Measurements from ENCODE around the gene CELF1.

Gene CELF1

DNA sequence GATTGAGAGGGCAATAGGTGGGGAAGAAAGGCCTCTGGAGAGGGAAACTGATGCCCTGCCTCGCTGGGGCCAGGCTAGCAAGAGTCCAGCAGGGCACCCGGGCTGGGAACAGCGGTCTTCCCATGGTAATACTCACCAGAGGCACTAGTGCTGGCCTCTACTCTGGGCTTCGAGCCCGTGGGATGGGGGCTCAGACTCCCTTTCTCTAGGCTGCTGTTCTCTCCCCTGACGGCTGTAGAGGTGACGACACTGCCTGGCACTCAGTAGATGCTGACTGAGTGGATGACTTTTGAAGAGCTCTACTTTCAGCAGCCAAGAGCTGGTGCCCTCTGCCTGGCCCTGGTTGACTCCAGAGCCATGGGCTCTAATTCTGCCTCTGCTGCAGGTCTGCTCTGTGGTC lies 42.1 kb upstream of the CELF1 start:
- no peak overlapping the region for H2AFZ ChIP-seq (ENCODE audit: low read length)
- no peak overlapping the region for H3K4me2 ChIP-seq (ENCODE audit: low read length)
- H3K79me2 ChIP-seq (ENCODE audit: insufficient read depth, low read length) = no peaks in the 10 kb centered on the region
- H3K27me3 ChIP-seq (ENCODE audit: insufficient read depth, low read length) = peaks cover 4% of the 10 kb centered on the region; the same call in 1 of the 2 replicates
- H3K9me3 ChIP-seq (ENCODE audit: low read length) = no peaks in the 10 kb centered on the region
- H3K36me3 ChIP-seq (ENCODE audit: insufficient read depth, low read length) = no peaks in the 10 kb centered on the region
- TF ChIP-seq EZH2 (IDR thresholded peaks at IDR 0.05; ENCODE audit: borderline replicate concordance, low read length) = no peak
- TF ChIP-seq, protein P1, sequence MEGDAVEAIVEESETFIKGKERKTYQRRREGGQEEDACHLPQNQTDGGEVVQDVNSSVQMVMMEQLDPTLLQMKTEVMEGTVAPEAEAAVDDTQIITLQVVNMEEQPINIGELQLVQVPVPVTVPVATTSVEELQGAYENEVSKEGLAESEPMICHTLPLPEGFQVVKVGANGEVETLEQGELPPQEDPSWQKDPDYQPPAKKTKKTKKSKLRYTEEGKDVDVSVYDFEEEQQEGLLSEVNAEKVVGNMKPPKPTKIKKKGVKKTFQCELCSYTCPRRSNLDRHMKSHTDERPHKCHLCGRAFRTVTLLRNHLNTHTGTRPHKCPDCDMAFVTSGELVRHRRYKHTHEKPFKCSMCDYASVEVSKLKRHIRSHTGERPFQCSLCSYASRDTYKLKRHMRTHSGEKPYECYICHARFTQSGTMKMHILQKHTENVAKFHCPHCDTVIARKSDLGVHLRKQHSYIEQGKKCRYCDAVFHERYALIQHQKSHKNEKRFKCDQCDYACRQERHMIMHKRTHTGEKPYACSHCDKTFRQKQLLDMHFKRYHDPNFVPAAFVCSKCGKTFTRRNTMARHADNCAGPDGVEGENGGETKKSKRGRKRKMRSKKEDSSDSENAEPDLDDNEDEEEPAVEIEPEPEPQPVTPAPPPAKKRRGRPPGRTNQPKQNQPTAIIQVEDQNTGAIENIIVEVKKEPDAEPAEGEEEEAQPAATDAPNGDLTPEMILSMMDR (IDR thresholded peaks at IDR 0.05; ENCODE audit: low read length) = no peak
- H4K20me1 ChIP-seq (ENCODE audit: insufficient read depth, low read length) = no peaks in the 10 kb centered on the region
- no peaks in the 10 kb centered on the region for H3K9me2 ChIP-seq (ENCODE audit: low read depth, low read length)
- no peak overlapping the region for H3K9ac ChIP-seq (ENCODE audit: low read length)
- no peak overlapping the region for H3K27ac ChIP-seq (ENCODE audit: low read depth, low read length, poor library complexity, severe bottlenecking)
- no peaks in the 10 kb centered on the region for H3K4me1 ChIP-seq (ENCODE audit: insufficient read depth, low read length, severe bottlenecking)
- no peaks in the 10 kb centered on the region for H3F3A ChIP-seq (ENCODE audit: insufficient read depth, low read length)
- H3K4me3 ChIP-seq (ENCODE audit: low read depth, low read length, poor library complexity, severe bottlenecking) = no peak overlapping the region

DNA sequence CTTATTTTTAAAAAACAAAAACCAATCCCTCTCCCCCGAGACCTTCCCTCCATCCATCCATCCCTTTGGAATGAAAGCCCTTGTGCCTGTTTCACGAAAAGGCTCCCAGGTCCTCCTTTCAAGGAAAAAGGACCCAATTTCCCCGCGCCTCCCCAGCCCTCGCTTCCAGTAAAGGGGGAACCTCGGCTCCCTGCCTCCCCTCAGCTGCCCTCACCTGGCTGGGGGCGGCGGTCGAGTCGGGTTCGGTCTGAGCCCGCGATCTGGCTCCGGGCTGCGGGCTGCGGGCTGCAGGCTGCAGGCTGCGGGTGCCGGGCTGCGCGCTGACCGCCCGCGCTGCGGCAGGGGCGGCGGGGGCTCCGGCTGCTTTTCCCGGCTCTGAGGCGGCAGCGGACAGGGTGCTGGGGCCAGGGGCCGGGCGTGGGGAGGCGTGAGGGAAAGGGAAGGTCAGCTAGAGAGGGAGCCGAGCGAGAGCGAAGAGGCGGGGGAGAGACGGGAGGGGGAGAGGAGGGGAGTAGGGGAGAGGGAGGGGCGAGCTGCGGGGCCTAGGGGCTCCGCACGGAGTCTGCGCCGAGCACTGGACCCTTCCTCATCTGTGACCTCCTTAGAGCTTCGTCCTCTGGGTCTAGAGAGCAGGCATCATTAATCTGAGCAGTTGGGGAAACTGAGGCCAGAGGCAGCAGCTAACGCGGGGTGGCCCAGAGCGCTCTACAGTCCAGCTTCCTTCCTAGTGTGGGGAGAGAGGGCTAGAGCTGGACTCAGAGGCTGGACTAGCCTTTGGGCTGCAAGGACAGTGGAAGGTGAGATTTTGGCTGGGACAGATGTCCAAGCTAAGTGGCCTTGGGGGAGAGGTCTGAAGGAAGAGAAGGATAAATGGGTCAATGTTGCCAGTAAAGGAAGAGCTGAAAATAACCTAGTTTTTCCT lies 41.3 kb upstream of the CELF1 start, which contains the start of gene C1QTNF4:
Gene C1QTNF4, minus strand, starts transcription at position 478 of the 922 bp plus-strand sequence. CDS start 3,601 bp downstream, outside the sequence.
- H4K20me1 ChIP-seq (ENCODE audit: insufficient read depth, low read length) = no peaks in the 10 kb centered on the region
- no peaks in the 10 kb centered on the region for H3K9me3 ChIP-seq (ENCODE audit: low read length)
- H3K9ac ChIP-seq (ENCODE audit: low read length) = no peak within 1 kb of the TSS
- no peak within 1 kb of the TSS for H2AFZ ChIP-seq (ENCODE audit: low read length)
- H3K4me3 ChIP-seq (ENCODE audit: low read depth, low read length, poor library complexity, severe bottlenecking) = no peak within 1 kb of the TSS
- H3K27me3 ChIP-seq (ENCODE audit: insufficient read depth, low read length) = peaks cover 4% of the 10 kb centered on the region; the same call in 1 of the 2 replicates
- H3K79me2 ChIP-seq (ENCODE audit: insufficient read depth, low read length) = no peaks in the 10 kb centered on the region
- H3K4me2 ChIP-seq (ENCODE audit: low read length) = no peak within 1 kb of the TSS
- TF ChIP-seq, protein P1 (IDR thresholded peaks at IDR 0.05; ENCODE audit: low read length) = no peak
- no peak for TF ChIP-seq EZH2 (IDR thresholded peaks at IDR 0.05; ENCODE audit: borderline replicate concordance, low read length)
- no peaks in the 10 kb centered on the region for H3K4me1 ChIP-seq (ENCODE audit: insufficient read depth, low read length, severe bottlenecking)
- H3K36me3 ChIP-seq (ENCODE audit: insufficient read depth, low read length) = no peaks in the 10 kb centered on the region
- H3F3A ChIP-seq (ENCODE audit: insufficient read depth, low read length) = no peaks in the 10 kb centered on the region
- H3K9me2 ChIP-seq (ENCODE audit: low read depth, low read length) = no peaks in the 10 kb centered on the region
- no peak within 1 kb of the TSS for H3K27ac ChIP-seq (ENCODE audit: low read depth, low read length, poor library complexity, severe bottlenecking)

DNA sequence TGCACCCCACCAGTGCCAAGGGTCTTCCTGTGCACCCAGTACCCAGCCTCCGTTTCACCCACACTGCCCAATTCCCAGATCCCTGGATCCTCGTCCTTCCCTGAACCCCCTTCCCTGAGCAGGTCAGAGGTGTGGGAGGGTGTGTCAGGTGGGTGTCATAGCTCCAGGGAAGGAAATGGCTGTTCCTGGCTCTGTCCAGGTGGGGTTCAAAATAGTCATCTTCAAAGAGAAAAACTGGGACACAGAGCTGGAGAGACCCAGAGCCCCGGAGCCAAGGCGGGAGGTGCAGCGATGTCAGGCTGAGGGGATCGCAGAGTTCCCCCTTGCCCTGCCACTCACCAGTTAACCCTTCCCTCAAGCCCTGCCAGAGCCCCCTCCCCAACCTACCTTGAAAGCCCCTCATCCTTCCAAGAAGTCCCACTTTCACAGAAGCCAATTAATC lies 40.6 kb upstream of the CELF1 start:
- TF ChIP-seq, protein P1 (IDR thresholded peaks at IDR 0.05; ENCODE audit: low read length) = no peak
- no peak for TF ChIP-seq EZH2 (IDR thresholded peaks at IDR 0.05; ENCODE audit: borderline replicate concordance, low read length)
- Histone ChIP-seq H3K79me2 (ENCODE audit: insufficient read depth, low read length) (no peaks in the 10 kb centered on the region), H3K27ac (ENCODE audit: low read depth, low read length, poor library complexity, severe bottlenecking) (no peak overlapping the region), H3K9ac (ENCODE audit: low read length) (no peak overlapping the region), H3K9me3 (ENCODE audit: low read length) (no peaks in the 10 kb centered on the region), H3K4me3 (ENCODE audit: low read depth, low read length, poor library complexity, severe bottlenecking) (no peak overlapping the region), H2AFZ (ENCODE audit: low read length) (no peak overlapping the region), H3K9me2 (ENCODE audit: low read depth, low read length) (no peaks in the 10 kb centered on the region), H3K4me2 (ENCODE audit: low read length) (no peak overlapping the region), H3K27me3 (ENCODE audit: insufficient read depth, low read length) (peaks cover 4% of the 10 kb centered on the region; the same call in 1 of the 2 replicates), H3F3A (ENCODE audit: insufficient read depth, low read length) (no peaks in the 10 kb centered on the region), H3K4me1 (ENCODE audit: insufficient read depth, low read length, severe bottlenecking) (no peaks in the 10 kb centered on the region), H4K20me1 (ENCODE audit: insufficient read depth, low read length) (no peaks in the 10 kb centered on the region), H3K36me3 (ENCODE audit: insufficient read depth, low read length) (no peaks in the 10 kb centered on the region)
